Transverse colon (tissue), 4 donors: ENCODE results near the gene KCNH2. TPM values are rescaled to one million over a fixed set of nuclear protein-coding genes. Genes with fewer than 3 reads are reported as not detected.
A peak's percentile ranks its signal among the peaks of the same experiment; 100 is the strongest.
"Not testable (repeated sequence)": the region's sequence is repeated elsewhere in the genome, so short reads cannot be mapped to it uniquely, and the experiment has no call there.

Experiments used
- DNase-seq: peaks from one replicate; pipeline ENCODE4 v3.0.0-alpha.2; 2019
- H3K27ac ChIP-seq, 4 donors: fragments of 200-600 bp; sonication (generic); 2 replicates each; pipeline ENCODE4 v1.5.1; 2016 to 2018; ENCODE audit warnings: inconsistent platforms in 4 of 4
- H3K27me3 ChIP-seq: fragments of 200-600 bp; sonication (generic); 2 replicates; pipeline ENCODE4 v1.5.1; 2017; ENCODE audit warnings: inconsistent platforms
- H3K36me3 ChIP-seq, 4 donors: fragments of 200-600 bp; sonication (generic); 2 replicates each; pipeline ENCODE4 v1.5.1; 2017 to 2019; ENCODE audit warnings: inconsistent platforms in 4 of 4
- H3K4me1 ChIP-seq, 4 donors: fragments of 200-600 bp; sonication (generic); 2 replicates each; pipeline ENCODE4 v1.5.1; 2017 to 2020; ENCODE audit warnings: inconsistent platforms in 4 of 4
- H3K4me3 ChIP-seq, 4 donors: fragments of 200-600 bp; sonication (generic); 1 replicate in 1 of 4; 2 replicates in 3 of 4; pipeline versions ENCODE4 v1.5.1 to v1.6.1; 2017 to 2019; ENCODE audit warnings: inconsistent platforms in 4 of 4
- H3K9me3 ChIP-seq, 2 donors: fragments of 200-600 bp; sonication (generic); 2 replicates each; pipeline ENCODE4 v1.5.1; 2017 to 2019; ENCODE audit warnings: inconsistent platforms in 2 of 2
- CTCF ChIP-seq, 5 experiments: fragments of 200-600 bp in 3 of 5; fragments of 450-650 bp in 2 of 5; sonication (generic) in 3 of 5; IDR thresholded peaks; 1 replicate in 2 of 5; 2 replicates in 3 of 5; pipeline ENCODE4 v1.5.1; 2016 to 2017; ENCODE audit warnings: antibody characterized with exemption in 5 of 5, inconsistent platforms in 3 of 5, mild to moderate bottlenecking in 2 of 5, moderate library complexity in 1 of 5
- EP300 ChIP-seq: sonication (generic); formaldehyde crosslinking; IDR thresholded peaks from one replicate; pipeline ENCODE4 v1.6.1; 2017; ENCODE audit warnings: antibody characterized with exemption, low read depth
- POLR2A ChIP-seq: fragments of 450-650 bp; IDR thresholded peaks from one replicate; pipeline ENCODE4 v1.6.1; 2016; ENCODE audit warnings: antibody characterized with exemption, mild to moderate bottlenecking, moderate library complexity
- POLR2AphosphoS5 ChIP-seq, 3 donors: sonication (generic); formaldehyde crosslinking; IDR thresholded peaks; one replicate each; pipeline ENCODE4 v1.6.1; 2016; ENCODE audit warnings: antibody characterized with exemption in 3 of 3
- WGBS, 2 donors: methylation state at CpG; one replicate each; pipeline ENCODE4 v1.1.5; 2018; ENCODE audit warnings: low coverage in 1 of 2; 5-methylcytosine and 5-hydroxymethylcytosine counted together
- in situ Hi-C, 4 donors: fragments of 200-750 bp; cut with MboI; loops; one replicate each; pipeline versions ENCODE4 v1.15.0 to v1.15.1; 2017; ENCODE audit warnings: low sequenced_read_pairs in 3 of 4, low pct_ligation_motif_present in 1 of 4, low pct_unique_long_range_greater_than_20kb in 1 of 4
- intact Hi-C: fragments of 100-400 bp; cut with DNase I; formaldehyde crosslinking; loops from one replicate; pipeline ENCODE4 v1.15.1; 2023; ENCODE audit warnings: low total_unique reads
- total RNA-seq, 4 donors: library from RNA; depleted of rRNA; stranded (reverse); fragments of >200 nt; gene quantifications; one replicate each; pipeline ENCODE4 v1.1.0, GENCODE V29; 2016

The KCNH2 gene
- total RNA-seq, 4 donors from 2014 or later, result 9.5 to 39.0 (median 19.3) TPM

DNA sequence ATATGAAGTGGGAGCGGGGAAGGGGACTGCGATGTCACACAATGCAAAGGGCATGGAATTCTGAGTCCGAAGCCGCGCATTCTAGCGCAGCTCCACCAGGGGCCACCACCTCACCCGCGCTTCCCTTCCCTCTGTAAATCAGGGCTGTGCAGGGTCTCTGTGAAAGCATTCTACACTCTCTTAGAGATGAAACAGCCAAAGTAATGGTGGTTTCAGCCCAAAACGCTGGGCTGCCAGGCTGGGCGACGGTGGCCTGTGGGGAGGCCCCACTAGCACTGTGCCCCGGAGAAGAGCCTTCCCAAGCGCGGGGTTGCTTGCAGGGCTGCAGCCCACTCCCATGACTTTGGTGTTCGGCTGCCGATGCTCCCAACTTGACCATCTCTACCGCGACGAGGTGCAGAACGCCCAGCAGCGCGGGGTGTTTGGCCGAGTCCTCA is 34.8 kb upstream of the KCNH2 start:
- WGBS, 2 donors, result 71% methylated on average over 22 of the region's 23 CpGs; no CpG with 5 or more reads in 1 of the 2 donors
- H3K9me3 ChIP-seq, result no peaks in the 10 kb centered on the region
- TF ChIP-seq CTCF (IDR thresholded peaks at IDR 0.05) (peak in 4 of 5 experiments; percentile 14 to 22 (median 18)), EP300 (no peak)
- in situ Hi-C loops, result no loop called here
- intact Hi-C loops, result no loop called here
- no peaks in the 10 kb centered on the region for H3K36me3 ChIP-seq
- DNase-seq, result no peak
- H3K4me3 ChIP-seq, result no peak overlapping the region
- H3K27me3 ChIP-seq, result peaks cover 8% of the 10 kb centered on the region
- peaks cover 19 to 39% (median 21%) of the 10 kb centered on the region in 4 donors for H3K4me1 ChIP-seq
- H3K27ac ChIP-seq, result peak overlapping the region; percentile 33 to 71 (median 58)

DNA sequence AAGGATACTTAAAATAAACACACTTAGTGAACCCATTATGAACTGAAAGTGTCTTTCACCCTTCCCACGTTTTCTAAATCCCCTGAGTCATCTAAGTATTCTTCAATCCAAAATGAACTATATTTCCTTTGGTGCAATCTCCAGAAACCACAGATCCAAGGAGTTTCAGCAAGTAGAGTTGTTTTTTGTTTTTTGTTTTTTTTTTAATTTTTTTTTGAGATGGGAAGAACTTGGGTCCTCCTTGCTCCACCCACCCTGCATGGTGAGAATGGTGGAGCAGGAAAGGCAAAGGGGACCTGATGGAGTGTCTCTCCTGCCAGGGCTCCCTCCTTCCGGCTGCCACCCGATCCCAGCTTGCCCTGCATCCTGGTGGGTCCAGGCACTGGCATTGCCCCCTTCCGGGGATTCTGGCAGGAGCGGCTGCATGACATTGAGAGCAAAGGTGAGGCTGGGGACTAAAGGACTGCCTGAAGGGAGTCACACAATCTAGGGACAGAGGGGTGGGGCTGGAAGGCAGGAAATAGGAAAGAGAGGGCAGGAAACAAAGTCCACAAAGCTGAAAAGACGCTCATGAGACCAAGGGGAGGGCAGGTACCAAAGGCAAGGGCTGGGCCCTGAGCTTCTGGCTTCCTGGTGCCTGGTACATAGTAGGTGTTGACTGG is 34.0 kb upstream of the KCNH2 start:
- Histone ChIP-seq H3K36me3 (no peaks in the 10 kb centered on the region), H3K27ac (peak overlapping the region; percentile 33 to 71 (median 58)), H3K4me3 (no peak overlapping the region), H3K4me1 (peaks cover 18 to 37% (median 20%) of the 10 kb centered on the region in 4 donors), H3K9me3 (no peaks in the 10 kb centered on the region), H3K27me3 (peaks cover 3% of the 10 kb centered on the region)
- DNase-seq, result peak; percentile 76
- TF ChIP-seq POLR2A (no peak), CTCF (IDR thresholded peaks at IDR 0.05) (peak in 2 of 5 experiments; percentile 9 to 34)
- 31 to 43% methylated on average over 2 to 6 of the region's 6 CpGs for WGBS, 2 donors
- in situ Hi-C loops, result no loop called here
- intact Hi-C loops, result no loop called here

GRCh38 chr7:151011616-151012015 is 33.5 kb upstream of the KCNH2 start:
- H3K4me3 ChIP-seq, H3K27me3 ChIP-seq, in situ Hi-C loops, H3K36me3 ChIP-seq, DNase-seq, intact Hi-C loops, H3K9me3 ChIP-seq: not testable (repeated sequence)
- WGBS, 2 donors, result 82% methylated on average over 12 of the region's 12 CpGs; no CpG with 5 or more reads in 1 of the 2 donors
- Histone ChIP-seq H3K4me1 (peaks cover 18 to 37% (median 20%) of the 10 kb centered on the region in 4 donors), H3K27ac (peak overlapping the region in 3 of 4 donors; percentile 33 to 71 (median 57))

GRCh38 chr7:151011097-151011409 is 32.9 kb upstream of the KCNH2 start:
- in situ Hi-C loops (no loop called here), intact Hi-C loops (no loop called here)
- H3K4me1 ChIP-seq, result peaks cover 18 to 37% (median 20%) of the 10 kb centered on the region in 4 donors
- DNase-seq, result no peak
- peaks cover 1% of the 10 kb centered on the region for H3K27me3 ChIP-seq
- 75% methylated on average over 1 of the region's 1 CpG; no CpG with 5 or more reads in 1 of the 2 donors for WGBS, 2 donors
- no peak overlapping the region for H3K27ac ChIP-seq
- H3K4me3 ChIP-seq, result no peak overlapping the region
- no peaks in the 10 kb centered on the region for H3K36me3 ChIP-seq
- TF ChIP-seq EP300, result no peak
- TF ChIP-seq POLR2AphosphoS5 (IDR thresholded peaks at IDR 0.05), result no peak
- TF ChIP-seq CTCF (IDR thresholded peaks at IDR 0.05), result no peak
- TF ChIP-seq POLR2A, result no peak
- H3K9me3 ChIP-seq, result no peaks in the 10 kb centered on the region
